ENCODE measurements around the gene PTPRM.

The PTPRM gene

GRCh38 chr18:8165095-8165494 lies 598.0 kb downstream of the PTPRM start:
- Histone ChIP-seq H3K27ac (no peak overlapping the region), H3K79me2 (ENCODE audit: insufficient read depth, low read depth) (no peaks in the 10 kb centered on the region), H2AFZ (ENCODE audit: low read depth) (no peak overlapping the region), H4K20me1 (ENCODE audit: insufficient read depth) (no peaks in the 10 kb centered on the region), H3K4me3 (IDR thresholded peaks at IDR 0.05; ENCODE audit: insufficient read depth, low read depth, low read length) (no peak overlapping the region), H3K27me3 (ENCODE audit: insufficient read depth, low read depth) (no peaks in the 10 kb centered on the region), H3K36me3 (ENCODE audit: insufficient read depth) (no peaks in the 10 kb centered on the region), H3K9ac (no peak overlapping the region), H3K4me2 (no peak overlapping the region), H3K4me1 (ENCODE audit: low read depth, poor library complexity, severe bottlenecking) (no peaks in the 10 kb centered on the region)
- no peak for TF ChIP-seq CTCF (conservative IDR thresholded peaks at IDR 0.05; ENCODE audit: low read depth, low read length)

- H3K9ac ChIP-seq, result no peak overlapping the region
- H4K20me1 ChIP-seq (ENCODE audit: insufficient read depth), result no peaks in the 10 kb centered on the region
- H3K4me2 ChIP-seq, result no peak overlapping the region
- no peak overlapping the region for H3K27ac ChIP-seq
- no peak overlapping the region for H2AFZ ChIP-seq (ENCODE audit: low read depth)
- H3K36me3 ChIP-seq (ENCODE audit: insufficient read depth), result no peaks in the 10 kb centered on the region
- no peaks in the 10 kb centered on the region for H3K27me3 ChIP-seq (ENCODE audit: insufficient read depth, low read depth)
- H3K4me3 ChIP-seq (IDR thresholded peaks at IDR 0.05; ENCODE audit: insufficient read depth, low read depth, low read length), result no peak overlapping the region
- no peaks in the 10 kb centered on the region for H3K79me2 ChIP-seq (ENCODE audit: insufficient read depth, low read depth)
- no peak for TF ChIP-seq CTCF (conservative IDR thresholded peaks at IDR 0.05; ENCODE audit: low read depth, low read length)
- no peaks in the 10 kb centered on the region for H3K4me1 ChIP-seq (ENCODE audit: low read depth, poor library complexity, severe bottlenecking)
Measured at GRCh38 chr18:8167026-8167425, 599.9 kb downstream of the PTPRM start.

GRCh38 chr18:8167673-8168072 lies 600.6 kb downstream of the PTPRM start:
- Histone ChIP-seq H3K36me3 (ENCODE audit: insufficient read depth) (no peaks in the 10 kb centered on the region), H3K27me3 (ENCODE audit: insufficient read depth, low read depth) (no peaks in the 10 kb centered on the region), H3K4me2 (no peak overlapping the region), H3K27ac (no peak overlapping the region), H2AFZ (ENCODE audit: low read depth) (no peak overlapping the region), H4K20me1 (ENCODE audit: insufficient read depth) (no peaks in the 10 kb centered on the region), H3K9ac (no peak overlapping the region), H3K79me2 (ENCODE audit: insufficient read depth, low read depth) (no peaks in the 10 kb centered on the region), H3K4me1 (ENCODE audit: low read depth, poor library complexity, severe bottlenecking) (no peaks in the 10 kb centered on the region), H3K4me3 (IDR thresholded peaks at IDR 0.05; ENCODE audit: insufficient read depth, low read depth, low read length) (no peak overlapping the region)
- TF ChIP-seq CTCF (conservative IDR thresholded peaks at IDR 0.05; ENCODE audit: low read depth, low read length), result no peak

- no peak overlapping the region for H3K4me3 ChIP-seq (IDR thresholded peaks at IDR 0.05; ENCODE audit: insufficient read depth, low read depth, low read length)
- H4K20me1 ChIP-seq (ENCODE audit: insufficient read depth), result no peaks in the 10 kb centered on the region
- no peaks in the 10 kb centered on the region for H3K36me3 ChIP-seq (ENCODE audit: insufficient read depth)
- H2AFZ ChIP-seq (ENCODE audit: low read depth), result no peak overlapping the region
- H3K79me2 ChIP-seq (ENCODE audit: insufficient read depth, low read depth), result no peaks in the 10 kb centered on the region
- no peak overlapping the region for H3K27ac ChIP-seq
- H3K9ac ChIP-seq, result no peak overlapping the region
- H3K27me3 ChIP-seq (ENCODE audit: insufficient read depth, low read depth), result no peaks in the 10 kb centered on the region
- no peak for TF ChIP-seq CTCF (conservative IDR thresholded peaks at IDR 0.05; ENCODE audit: low read depth, low read length)
- no peak overlapping the region for H3K4me2 ChIP-seq
- H3K4me1 ChIP-seq (ENCODE audit: low read depth, poor library complexity, severe bottlenecking), result no peaks in the 10 kb centered on the region
Measured at GRCh38 chr18:8169722-8170121, 602.6 kb downstream of the PTPRM start.

- Histone ChIP-seq H2AFZ (ENCODE audit: low read depth) (no peak overlapping the region), H3K4me3 (IDR thresholded peaks at IDR 0.05; ENCODE audit: insufficient read depth, low read depth, low read length) (no peak overlapping the region), H4K20me1 (ENCODE audit: insufficient read depth) (no peaks in the 10 kb centered on the region), H3K4me2 (no peak overlapping the region), H3K27me3 (ENCODE audit: insufficient read depth, low read depth) (no peaks in the 10 kb centered on the region), H3K4me1 (ENCODE audit: low read depth, poor library complexity, severe bottlenecking) (no peaks in the 10 kb centered on the region), H3K79me2 (ENCODE audit: insufficient read depth, low read depth) (no peaks in the 10 kb centered on the region), H3K9ac (no peak overlapping the region), H3K36me3 (ENCODE audit: insufficient read depth) (no peaks in the 10 kb centered on the region), H3K27ac (no peak overlapping the region)
- TF ChIP-seq CTCF (conservative IDR thresholded peaks at IDR 0.05; ENCODE audit: low read depth, low read length), result no peak
Measured at GRCh38 chr18:8174771-8175170, 607.7 kb downstream of the PTPRM start.

Measured in KMS-11 (cell line).